22Rv1 (cell line): Measurements from ENCODE around the gene C5AR1.

Experiments
- ZFX ChIP-seq: fragments of 450-650 bp; IDR thresholded peaks from 2 replicates; pipeline ENCODE4 v1.6.1; 2017; ENCODE audit warnings: antibody characterized with exemption, borderline replicate concordance
- TF ChIP-seq, protein P1 (sequence below): fragments of 450-650 bp; IDR thresholded peaks from 2 replicates; pipeline ENCODE4 v1.5.1; 2017; ENCODE audit warnings: mild to moderate bottlenecking

GRCh38 chr19:47266401-47266941, 43.2 kb upstream of the C5AR1 start:
- TF ChIP-seq, protein P1, sequence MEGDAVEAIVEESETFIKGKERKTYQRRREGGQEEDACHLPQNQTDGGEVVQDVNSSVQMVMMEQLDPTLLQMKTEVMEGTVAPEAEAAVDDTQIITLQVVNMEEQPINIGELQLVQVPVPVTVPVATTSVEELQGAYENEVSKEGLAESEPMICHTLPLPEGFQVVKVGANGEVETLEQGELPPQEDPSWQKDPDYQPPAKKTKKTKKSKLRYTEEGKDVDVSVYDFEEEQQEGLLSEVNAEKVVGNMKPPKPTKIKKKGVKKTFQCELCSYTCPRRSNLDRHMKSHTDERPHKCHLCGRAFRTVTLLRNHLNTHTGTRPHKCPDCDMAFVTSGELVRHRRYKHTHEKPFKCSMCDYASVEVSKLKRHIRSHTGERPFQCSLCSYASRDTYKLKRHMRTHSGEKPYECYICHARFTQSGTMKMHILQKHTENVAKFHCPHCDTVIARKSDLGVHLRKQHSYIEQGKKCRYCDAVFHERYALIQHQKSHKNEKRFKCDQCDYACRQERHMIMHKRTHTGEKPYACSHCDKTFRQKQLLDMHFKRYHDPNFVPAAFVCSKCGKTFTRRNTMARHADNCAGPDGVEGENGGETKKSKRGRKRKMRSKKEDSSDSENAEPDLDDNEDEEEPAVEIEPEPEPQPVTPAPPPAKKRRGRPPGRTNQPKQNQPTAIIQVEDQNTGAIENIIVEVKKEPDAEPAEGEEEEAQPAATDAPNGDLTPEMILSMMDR = no peak
- TF ChIP-seq ZFX = no peak
